A673 (cell line): ENCODE data around the gene HBG1.

Experiments used
- CTCF ChIP-seq: fragments of 300-800, 200-600 bp; sonication (generic); conservative IDR thresholded peaks from 2 replicates; pipeline ENCODE4 v1.5.1; 2017; ENCODE audit warnings: low read depth, mild to moderate bottlenecking, antibody characterized with exemption, low read length, moderate library complexity, mixed read lengths
- EZH2 ChIP-seq: fragments of 200-600 bp; sonication (generic); IDR thresholded peaks from 2 replicates; pipeline ENCODE4 v1.6.1; 2017; ENCODE audit warnings: borderline replicate concordance, low read depth, mild to moderate bottlenecking, mixed read lengths, antibody characterized with exemption, low read length; ENCODE audit not compliant: poor library complexity, severe bottlenecking

GRCh38 chr11:5223146-5223545 lies 26.5 kb downstream of the HBG1 start:
- TF ChIP-seq EZH2 (no peak), CTCF (no peak)
